ENCODE results near the gene ZNF276.
A peak's percentile ranks its signal among the peaks of the same experiment; 100 is the strongest.

ZNF276 gene

DNA sequence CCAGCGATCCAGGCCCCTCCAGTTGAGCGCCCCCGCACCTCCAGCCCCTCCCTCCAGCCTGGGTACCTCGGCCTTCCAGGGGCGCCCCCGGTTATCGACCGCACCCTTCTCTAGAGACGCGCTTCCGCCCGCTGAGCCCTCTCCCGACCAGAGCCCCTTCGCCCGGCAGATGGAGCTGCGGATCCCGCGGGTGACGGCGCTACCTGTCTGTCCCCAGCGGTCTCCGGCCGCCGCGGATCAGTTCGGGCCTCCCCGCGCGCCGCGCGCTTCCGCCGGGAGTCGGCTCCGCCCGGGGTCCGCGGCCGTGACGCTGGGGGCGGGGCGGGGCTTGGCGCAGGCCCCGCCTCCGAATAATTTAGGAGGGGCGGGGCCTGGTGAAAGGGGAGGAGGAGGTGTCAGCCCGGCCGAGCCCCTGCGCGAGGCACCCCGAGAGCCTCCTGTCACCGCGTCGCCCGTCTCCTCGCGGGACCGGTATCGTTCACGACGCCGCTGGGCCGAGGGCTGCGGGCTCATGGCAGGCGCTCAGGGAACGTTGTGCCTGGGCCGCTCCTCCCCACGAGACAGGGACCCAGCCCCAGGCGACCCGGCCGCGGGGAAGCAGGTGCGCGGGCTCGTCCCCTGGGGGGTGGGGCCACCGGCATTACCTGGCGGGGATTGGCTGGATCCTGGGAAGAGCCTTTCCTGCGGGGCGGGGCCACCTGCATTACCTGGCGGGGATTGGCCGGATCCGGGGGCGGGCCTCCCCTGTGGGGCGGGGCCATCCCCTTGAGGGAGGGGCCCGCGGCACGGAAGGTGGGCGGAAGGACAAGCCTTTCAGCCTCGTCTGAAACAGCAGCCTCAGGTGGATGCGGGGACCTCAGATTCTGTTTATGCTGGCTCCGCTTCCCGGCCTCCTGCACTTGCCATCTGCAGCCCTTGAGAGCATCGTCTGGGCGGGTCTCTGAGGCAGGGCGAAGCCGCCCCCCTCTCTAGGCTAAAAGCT lies 19.6 kb upstream of the ZNF276 start, which contains the start of gene SPATA2L:
SPATA2L (minus strand) TSS at position 281 of the 982 bp plus-strand sequence. CDS start 473 bp downstream, outside the sequence.
- TF ChIP-seq, protein P1, sequence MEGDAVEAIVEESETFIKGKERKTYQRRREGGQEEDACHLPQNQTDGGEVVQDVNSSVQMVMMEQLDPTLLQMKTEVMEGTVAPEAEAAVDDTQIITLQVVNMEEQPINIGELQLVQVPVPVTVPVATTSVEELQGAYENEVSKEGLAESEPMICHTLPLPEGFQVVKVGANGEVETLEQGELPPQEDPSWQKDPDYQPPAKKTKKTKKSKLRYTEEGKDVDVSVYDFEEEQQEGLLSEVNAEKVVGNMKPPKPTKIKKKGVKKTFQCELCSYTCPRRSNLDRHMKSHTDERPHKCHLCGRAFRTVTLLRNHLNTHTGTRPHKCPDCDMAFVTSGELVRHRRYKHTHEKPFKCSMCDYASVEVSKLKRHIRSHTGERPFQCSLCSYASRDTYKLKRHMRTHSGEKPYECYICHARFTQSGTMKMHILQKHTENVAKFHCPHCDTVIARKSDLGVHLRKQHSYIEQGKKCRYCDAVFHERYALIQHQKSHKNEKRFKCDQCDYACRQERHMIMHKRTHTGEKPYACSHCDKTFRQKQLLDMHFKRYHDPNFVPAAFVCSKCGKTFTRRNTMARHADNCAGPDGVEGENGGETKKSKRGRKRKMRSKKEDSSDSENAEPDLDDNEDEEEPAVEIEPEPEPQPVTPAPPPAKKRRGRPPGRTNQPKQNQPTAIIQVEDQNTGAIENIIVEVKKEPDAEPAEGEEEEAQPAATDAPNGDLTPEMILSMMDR (IDR thresholded peaks at IDR 0.05; ENCODE audit: control extremely low read depth, extremely low read depth, low read depth, missing control alignments): peak; percentile 45
- POLR2A ChIA-PET: interaction anchor here (0.5 to 1.5 kb wide), 2 partner anchors 15 to 60 kb away, joined by 3 to 4 read pairs; partner anchors contain the start of gene CDK10
- CTCF ChIA-PET: interaction anchor here (0.9 to 6.2 kb wide), 16 partner anchors 8 to 209 kb away, joined by 3 to 80 read pairs (median 8); partner anchors contain the start of genes CHMP1A, SPATA33 and VPS9D1
- DNase-seq (ENCODE audit: extremely low spot score): peak; percentile 99

DNA sequence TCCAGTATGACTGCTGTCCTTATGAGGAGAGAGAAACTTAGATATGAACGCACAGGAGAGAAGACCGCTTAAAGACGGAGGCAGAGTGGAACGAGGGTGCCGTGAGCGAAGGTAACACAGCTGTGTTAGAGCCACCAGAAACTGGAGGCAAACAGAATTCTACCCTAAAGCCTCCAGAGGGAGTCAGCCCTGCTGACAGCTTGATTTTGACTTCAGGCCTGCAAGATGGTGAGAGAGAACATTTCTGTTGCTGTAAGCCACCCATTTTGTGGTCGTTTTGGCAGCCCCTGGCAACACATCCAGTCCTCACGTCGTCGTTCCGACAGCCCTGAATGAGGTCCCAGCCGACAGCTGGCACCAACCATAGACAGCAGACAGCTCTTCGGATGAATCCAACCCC lies 17.1 kb upstream of the ZNF276 start:
- no peak for DNase-seq (ENCODE audit: extremely low spot score)
- ChIA-PET CTCF (interaction anchor here (0.8 to 7.4 kb wide), 6 partner anchors 9 to 156 kb away, joined by 3 to 115 read pairs (median 5); partner anchors contain the start of gene CDK10), POLR2A (interaction anchor here (0.7 kb wide), 1 partner anchor 194 kb away, joined by 3 read pairs; no protein-coding TSS in a partner anchor)
- TF ChIP-seq, protein P1 (IDR thresholded peaks at IDR 0.05; ENCODE audit: control extremely low read depth, extremely low read depth, low read depth, missing control alignments): no peak

DNA sequence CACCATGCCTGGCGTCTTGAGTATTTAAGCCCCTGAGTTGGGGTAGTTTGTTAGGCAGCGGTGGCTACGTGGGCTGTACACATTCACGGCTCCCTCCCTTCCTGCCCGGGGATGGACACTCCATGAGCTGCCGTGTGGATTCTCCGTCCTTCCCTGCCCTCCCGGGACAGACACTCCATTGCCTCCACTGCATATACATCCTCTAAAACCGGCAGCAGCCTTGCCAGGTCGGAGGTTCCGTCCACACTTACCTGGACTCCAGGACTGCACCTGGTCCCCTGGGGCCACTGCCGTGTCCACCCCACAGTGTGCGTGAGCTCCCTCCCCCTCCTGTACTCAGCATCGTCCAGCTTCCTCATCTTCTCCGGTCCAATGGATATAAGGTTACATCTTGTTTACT lies 16.3 kb upstream of the ZNF276 start:
- ChIA-PET POLR2A (no interaction called here), CTCF (interaction anchor here (0.9 to 7.4 kb wide), 11 partner anchors 11 to 213 kb away, joined by 3 to 115 read pairs (median 8); partner anchors contain the start of genes MC1R and VPS9D1)
- TF ChIP-seq, protein P1 (IDR thresholded peaks at IDR 0.05; ENCODE audit: control extremely low read depth, extremely low read depth, low read depth, missing control alignments): no peak
- no peak for DNase-seq (ENCODE audit: extremely low spot score)

DNA sequence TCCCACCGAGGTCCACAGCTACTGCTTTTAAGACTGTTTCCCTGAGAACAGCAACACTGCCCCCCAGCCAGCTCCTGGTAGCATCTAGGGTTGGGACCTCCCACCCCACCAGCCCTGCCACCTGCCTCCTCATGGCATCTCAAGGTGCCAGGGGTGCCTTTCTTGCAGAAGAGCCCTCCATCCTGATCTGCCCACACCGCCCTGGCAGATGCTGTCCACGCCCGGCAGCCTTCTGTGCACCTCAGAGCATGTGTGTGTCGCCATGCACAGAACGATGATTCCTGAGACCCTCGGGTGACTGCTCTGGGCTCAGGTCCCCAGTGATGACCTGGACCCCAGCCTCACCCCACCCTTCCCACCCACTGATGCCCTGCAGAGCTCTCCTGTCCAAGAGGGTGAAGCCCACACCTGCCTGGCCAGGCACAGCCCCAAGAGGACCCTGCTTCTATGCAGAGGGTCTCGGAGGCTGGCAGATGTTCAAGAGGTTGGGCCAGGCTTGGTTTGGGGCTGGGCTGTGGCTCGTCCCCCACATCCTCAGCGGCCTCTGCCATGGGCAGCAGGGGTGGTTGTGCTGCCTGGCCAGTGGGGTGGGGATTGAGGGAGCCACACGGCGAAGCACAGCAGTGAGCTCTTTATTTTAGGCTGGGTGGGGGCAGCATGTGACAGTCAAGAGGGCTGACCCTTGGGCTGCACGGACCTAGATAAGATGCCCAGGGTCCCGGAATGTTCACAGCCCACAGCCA lies 14.6 kb upstream of the ZNF276 start:
- TF ChIP-seq, protein P1 (IDR thresholded peaks at IDR 0.05; ENCODE audit: control extremely low read depth, extremely low read depth, low read depth, missing control alignments): no peak
- DNase-seq (ENCODE audit: extremely low spot score): no peak
- ChIA-PET POLR2A (interaction anchor here (0.6 kb wide), 1 partner anchor 201 kb away, joined by 3 read pairs; no protein-coding TSS in a partner anchor), CTCF (interaction anchor here (0.8 to 7.4 kb wide), 30 partner anchors 9 to 314 kb away, joined by 3 to 115 read pairs (median 4); partner anchors contain the start of genes CDK10, FANCA, MC1R and TCF25)

DNA sequence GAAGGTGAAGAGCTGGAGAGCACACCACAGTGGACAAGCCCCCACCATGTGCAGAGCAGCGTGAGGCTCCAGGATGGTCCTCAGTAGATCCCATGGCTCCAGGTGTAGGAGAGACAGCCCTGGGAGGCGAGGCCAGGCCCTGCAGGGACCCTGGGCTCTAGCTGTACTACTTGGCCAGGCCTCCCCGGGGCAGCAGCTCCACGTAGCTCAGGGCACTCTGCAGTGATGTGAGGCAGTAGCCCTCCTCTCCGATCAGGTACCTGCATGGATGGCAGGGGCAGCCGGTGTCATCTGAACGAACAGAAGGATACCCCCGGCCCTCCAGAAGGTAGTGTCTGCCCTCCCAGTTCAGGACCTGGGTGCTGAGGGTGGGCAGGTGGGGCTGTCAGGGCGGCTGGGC lies 13.6 kb upstream of the ZNF276 start:
- DNase-seq (ENCODE audit: extremely low spot score): no peak
- TF ChIP-seq, protein P1 (IDR thresholded peaks at IDR 0.05; ENCODE audit: control extremely low read depth, extremely low read depth, low read depth, missing control alignments): no peak
- CTCF ChIA-PET: interaction anchor here (0.5 to 7.4 kb wide), 8 partner anchors 8 to 153 kb away, joined by 3 to 115 read pairs (median 14); partner anchors contain the start of gene SPATA2L
- POLR2A ChIA-PET: no interaction called here
